HG03469 (cell line): ENCODE data around the gene CMIP.

Experiments
- ATAC-seq: cut with Tn5 transposase; IDR thresholded peaks from one replicate; pipeline ENCODE4 v1.9.1; 2021; ENCODE audit warnings: mild to moderate bottlenecking, moderate library complexity, moderate number of reproducible peaks; ENCODE audit not compliant: unreplicated experiment

The CMIP gene

DNA sequence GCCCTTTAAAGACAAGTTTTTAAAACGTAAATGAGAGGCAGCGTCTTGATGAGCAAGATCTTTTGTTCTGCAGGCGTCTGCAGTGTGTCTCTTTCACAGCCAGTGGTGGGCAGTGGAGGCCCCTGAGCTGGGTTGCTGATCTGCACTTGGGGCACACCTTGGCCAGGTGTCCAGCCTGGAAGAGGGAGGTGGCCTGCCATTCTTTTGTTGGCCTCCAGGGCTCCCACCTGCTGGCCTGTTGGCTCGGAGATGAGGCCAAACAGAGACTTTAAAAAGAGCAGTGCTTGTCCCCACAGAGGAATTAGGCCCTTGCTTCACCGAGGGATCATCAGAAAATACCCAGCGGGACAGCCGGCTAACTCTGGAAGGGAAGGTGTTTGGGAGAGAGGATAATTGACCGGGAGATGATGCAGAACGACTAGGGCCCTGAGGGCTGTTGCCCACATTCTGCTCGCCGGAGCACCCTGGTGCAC is 188.6 kb downstream of the CMIP start:
- ATAC-seq = no peak

- no peak for ATAC-seq
Observed at GRCh38 chr16:81633680-81634379, 189.2 kb downstream of the CMIP start.

- ATAC-seq = no peak
Observed at GRCh38 chr16:81634380-81635062, 189.9 kb downstream of the CMIP start.

DNA sequence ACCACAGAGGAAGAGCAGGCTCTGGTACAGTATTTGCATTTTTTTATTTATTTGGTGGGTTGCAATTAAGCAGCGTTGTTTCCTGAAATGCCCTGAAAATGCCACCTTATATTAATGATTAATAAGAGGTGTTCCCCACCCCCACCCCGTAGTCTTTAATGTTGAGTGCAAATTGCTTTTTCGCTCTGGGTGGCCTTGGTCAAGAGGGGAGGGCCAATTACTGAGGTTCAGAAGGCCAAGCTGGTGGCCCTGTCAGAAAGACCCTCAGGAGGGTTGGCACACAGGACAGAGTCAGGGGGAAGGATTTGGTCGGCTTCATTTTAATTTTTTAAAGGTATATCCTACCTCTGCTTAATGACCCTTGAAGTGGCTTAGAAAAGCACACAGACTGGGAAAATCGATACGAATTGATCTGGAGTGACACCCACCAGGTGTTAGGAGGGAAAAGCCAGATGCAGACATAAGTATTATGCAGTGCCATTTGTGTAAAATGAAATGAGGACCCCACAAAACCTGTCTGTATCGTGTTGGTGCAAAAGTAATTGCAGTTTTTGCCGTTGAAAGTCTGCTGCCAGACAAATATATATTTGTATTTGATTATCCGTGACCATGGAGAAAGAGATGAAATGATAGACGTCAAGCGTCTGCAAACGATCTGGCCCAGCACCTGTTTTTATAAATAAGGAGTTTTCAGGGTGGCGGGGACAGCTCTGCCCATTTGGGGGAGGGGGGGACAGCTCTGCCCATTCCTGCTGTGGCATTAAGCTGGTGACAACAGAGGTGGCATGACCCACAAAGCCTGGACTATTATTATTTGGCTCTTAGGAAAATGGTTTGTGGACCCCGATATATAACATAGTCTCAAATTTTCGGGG is 190.7 kb downstream of the CMIP start:
- no peak for ATAC-seq

- ATAC-seq = no peak
Observed at GRCh38 chr16:81636298-81636993, 191.8 kb downstream of the CMIP start.

DNA sequence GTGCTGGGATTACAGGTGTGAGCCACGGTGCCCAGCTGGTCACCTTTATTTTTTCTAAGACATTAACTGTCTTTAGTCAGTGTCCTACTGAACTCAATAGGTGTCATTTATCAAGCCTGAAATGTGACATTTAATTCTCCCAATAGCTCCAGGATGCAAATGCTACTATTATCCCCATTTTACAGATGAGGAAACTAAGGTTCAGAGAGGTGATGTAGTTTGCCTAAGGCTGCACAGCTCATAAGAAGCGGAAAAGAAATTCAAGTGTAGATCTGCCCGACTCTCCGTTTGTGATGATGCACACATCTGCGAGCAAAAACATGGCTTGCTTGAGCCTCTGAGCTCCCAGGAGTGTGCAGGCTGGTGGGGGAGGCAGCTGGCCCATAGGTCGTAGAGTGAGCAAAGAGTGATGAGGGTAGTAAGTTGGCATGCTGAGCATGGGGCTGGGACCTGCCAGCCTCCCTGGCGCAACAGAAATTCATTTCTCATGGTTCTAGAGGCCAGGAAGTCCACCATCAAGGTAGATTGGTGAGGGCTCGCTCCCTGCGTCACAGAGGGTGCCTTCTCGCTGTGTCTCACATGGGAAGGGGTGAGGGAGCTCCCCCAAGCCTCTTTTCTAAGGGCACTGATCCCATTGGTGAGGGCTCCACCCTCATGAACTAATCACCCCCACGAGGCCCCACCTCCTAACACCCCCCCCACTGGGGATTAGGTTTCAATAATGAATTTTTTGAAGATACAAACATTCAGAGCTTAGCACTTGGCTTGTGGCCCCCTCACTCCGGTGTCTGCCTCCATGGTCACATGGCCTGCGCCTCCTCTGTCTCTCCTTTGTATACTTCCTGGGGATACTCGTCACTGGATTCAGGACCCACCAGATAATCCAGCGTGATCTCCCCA is 193.0 kb downstream of the CMIP start:
- ATAC-seq = no peak

DNA sequence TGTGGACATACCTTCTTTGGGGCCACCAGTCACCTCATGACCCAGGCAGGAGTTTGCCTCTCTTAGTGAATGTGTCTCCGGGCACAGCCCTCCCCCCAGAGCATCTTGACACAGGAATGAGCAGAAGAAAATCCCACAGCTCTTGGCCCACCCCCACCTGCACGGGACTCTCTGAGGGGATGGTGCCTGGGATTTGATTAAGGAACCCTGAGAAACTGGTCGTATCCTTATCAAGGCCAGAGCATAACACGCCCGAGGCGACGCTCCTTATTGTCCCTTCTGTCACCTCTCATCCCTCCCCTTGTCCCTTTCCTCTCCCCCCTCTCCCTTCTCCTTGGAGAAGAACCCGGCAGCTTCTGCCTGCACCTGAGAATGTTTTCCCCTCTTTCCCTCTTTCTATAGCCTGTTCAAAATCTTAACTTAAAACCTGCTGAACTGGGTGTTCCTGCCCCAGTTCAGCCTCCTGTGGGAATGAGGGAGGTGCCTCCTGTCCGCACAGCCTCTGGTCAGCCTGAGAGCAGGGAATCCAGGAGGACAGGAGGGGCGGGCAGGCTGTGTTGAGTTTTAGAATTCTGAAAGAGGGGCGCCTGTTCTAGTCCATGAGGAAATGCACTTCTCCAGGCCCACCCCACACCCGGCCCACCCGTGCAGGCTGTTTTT is 193.8 kb downstream of the CMIP start:
- ATAC-seq = no peak

DNA sequence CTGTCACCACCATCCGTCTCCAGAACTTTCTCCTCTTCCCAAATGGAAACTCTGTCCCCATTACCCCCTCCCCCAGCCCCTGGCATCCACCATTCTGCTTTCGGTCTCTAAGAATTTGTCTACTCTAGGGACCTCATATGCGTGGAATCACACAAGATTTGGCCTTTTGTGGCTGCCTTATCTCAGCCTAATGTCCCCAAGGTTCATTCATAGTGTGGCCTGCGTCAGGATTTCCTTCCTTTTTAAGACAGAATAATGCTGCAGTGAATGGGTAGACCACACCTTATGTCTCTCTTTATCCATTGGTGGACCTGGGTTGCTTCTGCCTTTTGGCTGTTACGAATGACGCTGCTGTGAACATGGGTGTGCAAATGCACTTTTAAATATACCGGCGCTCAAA is 194.7 kb downstream of the CMIP start:
- no peak for ATAC-seq

DNA sequence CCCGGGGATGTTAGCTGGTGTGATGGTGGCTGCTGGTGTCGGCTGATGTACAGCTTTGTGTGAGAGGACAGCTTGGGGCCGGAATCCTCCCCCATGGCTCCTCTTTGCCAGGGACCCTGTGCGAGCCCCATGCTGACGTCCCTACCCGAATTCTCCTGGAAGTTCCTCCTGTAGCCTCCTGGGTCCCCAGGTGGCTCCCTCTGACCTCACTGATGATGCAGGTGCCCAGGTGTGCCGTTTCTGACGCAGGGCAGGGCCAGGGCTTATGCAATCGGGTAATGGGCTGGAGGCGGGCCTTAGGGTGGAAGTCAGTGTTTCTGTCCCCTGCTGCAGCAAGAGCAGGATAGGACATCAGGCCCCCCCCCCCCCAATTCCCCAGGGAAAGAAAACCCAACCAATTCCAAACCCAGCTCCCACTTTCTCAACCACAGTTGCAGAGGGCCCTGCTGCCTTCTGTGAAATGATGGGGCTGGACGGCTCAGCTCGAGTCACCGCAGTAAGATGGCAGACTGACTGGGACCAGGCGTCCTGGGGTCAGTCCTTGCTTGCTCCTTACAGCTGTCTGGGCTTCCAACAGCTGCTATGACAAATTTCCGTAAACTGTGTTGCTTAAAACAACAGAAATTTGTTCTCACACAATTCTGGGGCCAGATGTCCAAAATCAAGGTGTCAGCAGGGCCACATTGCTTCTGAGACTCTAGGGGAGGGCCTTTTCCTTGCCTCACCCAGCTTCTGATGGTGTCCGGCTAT is 195.5 kb downstream of the CMIP start:
- ATAC-seq = no peak

DNA sequence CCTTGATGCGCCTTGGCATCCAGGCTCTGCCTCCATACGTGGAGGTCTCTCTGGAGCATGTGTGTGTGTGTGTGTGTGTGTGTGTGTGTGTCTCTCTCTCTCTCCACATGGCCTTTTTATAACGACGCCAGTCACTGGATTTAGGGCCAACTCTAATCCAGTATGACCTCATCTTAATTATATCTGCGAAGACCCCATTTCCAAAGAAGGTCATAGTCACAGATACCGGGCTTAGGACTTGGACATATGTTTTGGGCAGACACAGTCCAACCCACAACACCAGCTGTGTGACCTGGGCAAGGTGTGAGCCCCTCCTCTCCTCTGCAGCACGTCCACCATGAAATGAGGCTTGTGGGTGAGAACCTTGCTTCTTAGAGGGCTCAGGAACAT is 196.1 kb downstream of the CMIP start:
- no peak for ATAC-seq

DNA sequence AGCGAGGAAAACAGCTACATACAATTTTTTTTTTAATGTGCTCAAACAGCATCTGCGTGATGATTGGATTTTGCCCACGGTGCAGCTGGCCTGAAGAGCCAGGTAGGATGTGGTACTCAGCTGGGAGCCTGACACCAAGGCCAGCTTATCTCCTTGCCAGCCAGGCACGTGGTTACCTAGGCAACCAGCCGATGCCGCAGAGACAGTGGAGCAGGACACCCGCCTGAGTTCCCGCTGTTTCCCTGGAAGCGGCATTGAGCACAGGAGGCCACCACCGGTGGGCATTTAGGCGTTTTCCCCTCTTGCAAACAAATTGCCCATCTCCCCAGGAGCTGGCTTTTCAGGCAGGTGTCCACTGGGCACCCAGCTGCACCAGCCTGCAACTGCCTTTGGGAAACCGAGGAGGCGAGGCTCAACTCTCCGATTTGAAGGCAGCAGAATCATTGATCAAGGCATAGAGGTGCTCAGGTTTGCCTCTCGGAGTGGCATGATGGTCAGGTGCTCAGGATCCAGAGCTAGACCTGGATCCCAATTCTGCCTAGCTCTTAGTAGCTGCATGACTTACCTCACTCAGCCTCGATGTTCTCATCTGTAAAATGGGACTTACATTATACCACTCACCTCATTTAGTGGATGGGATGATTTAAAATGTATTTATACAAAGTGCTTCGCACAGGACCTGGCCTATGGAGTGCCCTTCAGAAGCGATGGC is 196.9 kb downstream of the CMIP start:
- ATAC-seq = no peak

GRCh38 chr16:81642107-81642436 is 197.5 kb downstream of the CMIP start:
- ATAC-seq = no peak

DNA sequence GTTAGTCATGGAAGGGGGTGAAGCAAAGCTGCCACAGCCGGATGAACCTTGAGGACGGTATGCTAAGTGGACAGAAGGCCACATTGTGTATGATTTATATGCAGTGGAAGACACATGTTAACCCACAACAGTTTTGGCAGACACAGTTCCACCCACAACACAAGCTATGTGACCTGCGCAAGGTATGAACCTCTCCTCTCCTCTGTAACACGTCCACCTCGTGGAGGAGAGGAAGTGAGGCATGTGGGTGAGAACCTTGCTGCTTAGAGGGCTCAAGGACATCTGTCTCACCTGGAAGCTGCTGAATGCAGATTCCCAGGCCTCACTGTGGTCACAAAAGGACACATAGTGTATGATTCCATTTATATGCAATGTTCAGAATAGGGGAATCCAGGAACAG is 198.3 kb downstream of the CMIP start:
- ATAC-seq = no peak

DNA sequence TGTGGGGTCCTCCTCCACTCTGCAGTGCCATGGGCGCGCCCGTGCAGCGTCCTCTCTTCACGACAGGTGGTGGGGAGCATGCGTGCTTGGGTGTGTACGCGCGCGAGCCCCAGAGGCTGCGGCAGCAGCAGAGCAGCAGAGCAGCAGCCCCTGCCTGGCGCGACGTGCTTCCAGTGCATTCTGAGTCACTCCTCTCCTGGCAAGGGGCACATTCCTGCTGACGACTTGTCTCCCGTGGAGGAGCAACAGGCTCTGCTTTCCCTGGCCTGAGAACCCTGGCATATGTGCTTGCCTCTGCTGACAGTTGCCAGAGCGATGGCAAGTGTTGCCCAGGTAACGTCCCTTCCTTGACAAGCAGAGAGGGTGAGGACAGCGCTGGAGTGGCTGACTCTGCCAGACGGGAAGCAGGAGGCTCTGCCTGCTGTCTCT is 200.7 kb downstream of the CMIP start:
- ATAC-seq = no peak

DNA sequence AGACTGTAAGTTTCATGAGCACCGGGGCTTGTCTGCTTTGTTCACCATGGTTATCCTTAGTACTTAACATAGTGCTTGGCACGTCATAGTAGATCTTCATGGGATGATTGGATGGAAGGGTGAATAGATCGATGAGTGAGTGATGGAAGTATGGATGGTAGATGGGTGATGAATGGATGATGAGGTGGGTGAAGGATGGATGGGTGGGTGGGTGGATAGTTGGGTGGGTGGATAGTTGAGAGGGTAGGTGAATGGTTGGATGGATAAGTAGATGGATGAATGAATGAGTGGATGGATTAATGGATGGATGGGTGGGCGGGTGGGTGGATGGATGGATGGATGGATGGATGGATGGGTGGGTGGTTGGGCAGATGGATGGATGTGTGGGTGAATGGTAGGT is 201.3 kb downstream of the CMIP start:
- no peak for ATAC-seq

- no peak for ATAC-seq
Observed at GRCh38 chr16:81646561-81646960, 202.0 kb downstream of the CMIP start.

DNA sequence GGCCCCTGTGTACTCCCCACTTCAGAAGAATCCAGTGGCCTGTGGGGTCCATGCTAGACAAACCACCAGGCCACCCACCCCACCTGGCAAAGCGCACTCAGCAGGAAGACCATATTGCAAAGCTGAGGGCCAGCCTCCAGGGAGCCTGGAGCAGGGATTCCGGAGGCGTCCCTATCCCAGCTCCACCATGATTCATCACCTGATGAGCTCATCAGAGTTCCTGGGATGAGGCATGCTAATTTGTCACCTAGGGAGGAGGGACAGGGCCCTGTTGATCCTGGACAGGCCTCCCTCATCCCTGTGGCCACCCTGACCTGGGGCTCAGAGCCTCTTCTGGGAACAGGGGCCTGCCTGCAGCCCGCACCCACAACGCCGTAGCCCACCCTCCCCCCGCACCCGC is 202.9 kb downstream of the CMIP start:
- ATAC-seq = no peak

DNA sequence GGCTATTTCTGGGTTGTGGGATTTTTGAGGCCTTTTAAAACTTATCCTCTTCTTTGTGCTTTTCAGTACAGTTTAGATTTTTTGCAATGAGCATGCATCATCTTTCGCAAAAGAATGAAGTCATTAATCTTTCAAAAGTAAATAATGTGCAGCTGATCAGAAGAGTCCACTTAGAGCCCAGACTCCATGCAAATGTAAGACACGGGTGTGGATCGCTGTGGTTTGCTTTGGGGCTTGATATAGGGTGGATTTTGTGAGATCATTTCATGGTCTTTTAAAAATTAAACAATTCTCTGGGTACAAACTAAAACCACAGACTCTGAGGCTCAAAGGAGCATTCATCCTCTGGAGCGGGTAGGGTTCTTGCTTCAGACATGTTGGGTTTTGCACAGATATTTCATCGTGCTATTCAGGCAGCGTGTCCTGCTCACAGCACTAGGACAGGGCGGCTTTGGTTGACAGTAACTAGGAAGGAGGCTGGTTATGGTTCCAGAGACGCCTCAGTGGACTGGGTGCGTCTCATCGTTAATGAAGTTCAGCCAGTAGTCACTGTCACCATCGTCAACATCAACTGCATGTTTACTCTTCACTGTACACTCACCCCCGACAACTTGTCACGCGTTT is 205.1 kb downstream of the CMIP start:
- no peak for ATAC-seq
